Mesenchymal stem cell (in vitro differentiated cells and primary cell): ENCODE measurements around the gene TNFRSF8.

Experiments used
- DNase-seq: peaks from one replicate; pipeline ENCODE4 v3.0.0-alpha.2; 2013
- H2AFZ ChIP-seq: one replicate; pipeline ENCODE4 v1.6.1; 2013; ENCODE audit warnings: low read depth, mild to moderate bottlenecking, control low read depth, inconsistent platforms, low read length, moderate library complexity
- H2AK5ac ChIP-seq: 2 replicates; pipeline ENCODE4 v1.6.1; 2013; ENCODE audit warnings: low read length, moderate library complexity, mild to moderate bottlenecking, inconsistent platforms; ENCODE audit not compliant: severe bottlenecking
- H2BK120ac ChIP-seq: one replicate; pipeline ENCODE4 v1.6.1; 2013; ENCODE audit warnings: low read depth, mild to moderate bottlenecking, inconsistent platforms, low read length, moderate library complexity
- H2BK12ac ChIP-seq, 2 experiments: one replicate each; pipeline ENCODE4 v1.6.1; 2013; ENCODE audit warnings: inconsistent platforms in 2 of 2, low read length in 2 of 2, mild to moderate bottlenecking in 2 of 2, moderate library complexity in 2 of 2, control low read depth in 1 of 2
- H2BK15ac ChIP-seq: one replicate; pipeline ENCODE4 v1.6.1; 2013; ENCODE audit warnings: mild to moderate bottlenecking, low read depth, inconsistent platforms; ENCODE audit not compliant: poor library complexity, severe bottlenecking
- H2BK5ac ChIP-seq: 2 replicates; pipeline ENCODE4 v1.6.1; 2013; ENCODE audit warnings: low read depth, mild to moderate bottlenecking, low read length, control low read depth, inconsistent platforms; ENCODE audit not compliant: poor library complexity, severe bottlenecking
- H3K14ac ChIP-seq, 2 experiments: one replicate each; pipeline ENCODE4 v1.6.1; 2013; ENCODE audit warnings: inconsistent platforms in 2 of 2, low read length in 2 of 2, control low read depth in 1 of 2, mild to moderate bottlenecking in 1 of 2, moderate library complexity in 1 of 2
- H3K18ac ChIP-seq, 2 experiments: one replicate each; pipeline ENCODE4 v1.6.1; 2013; ENCODE audit warnings: inconsistent platforms in 2 of 2, low read length in 2 of 2, control low read depth in 1 of 2, low read depth in 1 of 2, mild to moderate bottlenecking in 1 of 2
- H3K23ac ChIP-seq, 2 experiments: one replicate each; pipeline ENCODE4 v1.6.1; 2013; ENCODE audit warnings: inconsistent platforms in 2 of 2, low read length in 2 of 2, mild to moderate bottlenecking in 2 of 2, moderate library complexity in 2 of 2, control low read depth in 1 of 2
- H3K27ac ChIP-seq: 2 replicates; pipeline ENCODE4 v1.5.1; 2013; ENCODE audit warnings: mild to moderate bottlenecking, moderate library complexity, low read length, control low read depth, inconsistent platforms; ENCODE audit not compliant: poor library complexity, severe bottlenecking
- H3K27me3 ChIP-seq, 2 experiments: 2 replicates each; pipeline versions ENCODE4 v1.6.1 to v1.7.0; 2013; ENCODE audit warnings: low read length in 2 of 2, mild to moderate bottlenecking in 2 of 2, moderate library complexity in 2 of 2, control low read depth in 1 of 2, inconsistent platforms in 1 of 2; ENCODE audit not compliant: control insufficient read depth in 1 of 2, insufficient read depth in 1 of 2
- H3K36me3 ChIP-seq, 2 experiments: 2 replicates each; pipeline versions ENCODE4 v1.6.1 to v1.7.0; 2013; ENCODE audit warnings: low read length in 2 of 2, control low read depth in 1 of 2, inconsistent platforms in 1 of 2, low read depth in 1 of 2, mild to moderate bottlenecking in 1 of 2; ENCODE audit not compliant: insufficient read depth in 2 of 2, control insufficient read depth in 1 of 2
- H3K4ac ChIP-seq, 2 experiments: one replicate each; pipeline ENCODE4 v1.6.1; 2013; ENCODE audit warnings: inconsistent platforms in 2 of 2, low read length in 2 of 2, mild to moderate bottlenecking in 2 of 2, moderate library complexity in 2 of 2, control low read depth in 1 of 2, low read depth in 1 of 2
- H3K4me1 ChIP-seq: 2 replicates; pipeline ENCODE4 v1.6.1; 2013; ENCODE audit warnings: low read depth, low read length, control low read depth; ENCODE audit not compliant: control insufficient read depth, insufficient read depth
- H3K4me2 ChIP-seq: 2 replicates; pipeline ENCODE4 v1.6.1; 2013; ENCODE audit warnings: low read length, mild to moderate bottlenecking, inconsistent platforms; ENCODE audit not compliant: poor library complexity, severe bottlenecking
- H3K4me3 ChIP-seq, 2 experiments: 2 replicates each; pipeline versions ENCODE4 v1.5.1 to v1.7.0; 2013; ENCODE audit warnings: low read length in 2 of 2, mild to moderate bottlenecking in 2 of 2, control low read depth in 1 of 2, low read depth in 1 of 2; ENCODE audit not compliant: insufficient read depth in 1 of 2
- H3K79me1 ChIP-seq: replicated peaks from 2 replicates; pipeline ENCODE4 v1.6.1; 2013; ENCODE audit warnings: mild to moderate bottlenecking, control low read depth, low read length, inconsistent platforms; ENCODE audit not compliant: poor library complexity, severe bottlenecking
- H3K9ac ChIP-seq: 2 replicates; pipeline ENCODE4 v1.7.0; 2013; ENCODE audit warnings: mild to moderate bottlenecking, low read length, moderate library complexity
- H3K9me3 ChIP-seq: 2 replicates; pipeline ENCODE4 v1.7.0; 2013; ENCODE audit warnings: mild to moderate bottlenecking, low read length; ENCODE audit not compliant: control insufficient read depth
- H4K8ac ChIP-seq: one replicate; pipeline ENCODE4 v1.6.1; 2013; ENCODE audit warnings: inconsistent platforms, mild to moderate bottlenecking, low read length, moderate library complexity
- H4K91ac ChIP-seq: one replicate; pipeline ENCODE4 v1.6.1; 2013; ENCODE audit warnings: mild to moderate bottlenecking, low read length, inconsistent platforms
- WGBS: methylation state at CpG from one replicate; pipeline ENCODE4 v1.1.7; 2013; ENCODE audit warnings: mixed read lengths; 5-methylcytosine and 5-hydroxymethylcytosine counted together

TNFRSF8 gene

DNA sequence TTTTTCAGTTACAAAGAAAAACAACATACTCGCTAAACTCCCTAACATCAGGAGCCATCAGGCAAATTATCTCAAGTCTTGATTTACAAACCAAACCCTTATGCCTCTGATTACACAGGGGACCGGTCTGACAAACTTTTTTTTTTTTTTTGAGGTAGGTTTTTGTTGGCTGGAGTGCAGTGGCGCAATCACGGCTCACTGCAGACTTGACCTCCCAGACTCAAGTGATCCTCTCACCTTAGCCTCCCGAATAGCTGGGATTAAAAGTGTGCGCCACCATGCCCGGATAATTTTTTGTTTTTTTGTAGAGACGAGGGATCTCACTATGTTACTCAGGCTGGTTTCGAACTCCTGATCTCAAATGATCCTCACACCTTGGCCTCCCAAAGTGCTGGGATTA is 47.6 kb upstream of the TNFRSF8 start:
- no peak overlapping the region for H3K14ac ChIP-seq
- WGBS = 93% methylated on average over 8 of the region's 9 CpGs
- no peak overlapping the region for H2BK5ac ChIP-seq
- H2BK120ac ChIP-seq = no peak overlapping the region
- H3K4me3 ChIP-seq = no peak overlapping the region
- peaks cover 12% of the 10 kb centered on the region for H3K79me1 ChIP-seq
- H2BK15ac ChIP-seq = no peak overlapping the region
- H3K27me3 ChIP-seq = no peaks in the 10 kb centered on the region
- no peaks in the 10 kb centered on the region for H3K9me3 ChIP-seq
- peaks cover 10% of the 10 kb centered on the region for H3K4me1 ChIP-seq
- no peak overlapping the region for H3K27ac ChIP-seq
- peaks cover 25 to 28% of the 10 kb centered on the region in 2 experiments for H3K36me3 ChIP-seq
- H3K4ac ChIP-seq = no peak overlapping the region
- no peak overlapping the region for H2AFZ ChIP-seq
- no peak overlapping the region for H3K9ac ChIP-seq
- no peak overlapping the region for H2AK5ac ChIP-seq
- no peak overlapping the region for H4K8ac ChIP-seq
- DNase-seq = no peak
- no peak overlapping the region for H3K18ac ChIP-seq
- H3K4me2 ChIP-seq = no peak overlapping the region
- no peak overlapping the region for H2BK12ac ChIP-seq
- no peak overlapping the region for H4K91ac ChIP-seq
- H3K23ac ChIP-seq = no peak overlapping the region

GRCh38 chr1:12016182-12016581 is 46.9 kb upstream of the TNFRSF8 start:
- Histone ChIP-seq H3K79me1 (peaks cover 11% of the 10 kb centered on the region), H3K9me3 (no peaks in the 10 kb centered on the region), H3K14ac (no peak overlapping the region), H3K23ac (no peak overlapping the region), H3K36me3 (peaks cover 18 to 21% of the 10 kb centered on the region in 2 experiments), H3K4ac (no peak overlapping the region), H3K4me1 (peaks cover 13% of the 10 kb centered on the region), H3K27ac (no peak overlapping the region), H3K4me3 (no peak overlapping the region), H2BK5ac (no peak overlapping the region), H2BK120ac (no peak overlapping the region), H3K18ac (no peak overlapping the region), H3K27me3 (no peaks in the 10 kb centered on the region), H2AK5ac (no peak overlapping the region), H2BK15ac (no peak overlapping the region), H2AFZ (no peak overlapping the region), H4K8ac (no peak overlapping the region), H3K9ac (no peak overlapping the region), H2BK12ac (no peak overlapping the region), H3K4me2 (no peak overlapping the region), H4K91ac (no peak overlapping the region)
- no peak for DNase-seq
- WGBS = 96% methylated on average over 3 of the region's 3 CpGs

GRCh38 chr1:12019858-12020509 is 43.1 kb upstream of the TNFRSF8 start:
- H3K9me3 ChIP-seq = no peaks in the 10 kb centered on the region
- H2AFZ ChIP-seq = peak overlapping the region; percentile 63
- peak overlapping the region; percentile 66 to 77 for H2BK12ac ChIP-seq
- peak overlapping the region; percentile 90 for H3K9ac ChIP-seq
- H3K27ac ChIP-seq = peak overlapping the region; percentile 1
- H3K18ac ChIP-seq = peak overlapping the region; percentile 75 to 84
- no peak overlapping the region for H2BK5ac ChIP-seq
- DNase-seq = peak; percentile 38
- H2BK15ac ChIP-seq = peak overlapping the region; percentile 67
- H3K36me3 ChIP-seq = peaks cover 21 to 26% of the 10 kb centered on the region in 2 experiments
- H3K23ac ChIP-seq = peak overlapping the region in 1 of 2 experiments; percentile 77
- H3K27me3 ChIP-seq = no peaks in the 10 kb centered on the region
- H3K14ac ChIP-seq = no peak overlapping the region
- H3K4me3 ChIP-seq = peak overlapping the region; percentile 70 to 94
- H2AK5ac ChIP-seq = no peak overlapping the region
- H4K91ac ChIP-seq = peak overlapping the region; percentile 75
- H2BK120ac ChIP-seq = peak overlapping the region; percentile 19
- peak overlapping the region; percentile 93 for H3K4me2 ChIP-seq
- H3K4ac ChIP-seq = peak overlapping the region; percentile 1 to 64
- peak overlapping the region; percentile 75 for H4K8ac ChIP-seq
- 11% methylated on average over 11 of the region's 12 CpGs for WGBS
- peaks cover 7% of the 10 kb centered on the region for H3K4me1 ChIP-seq
- H3K79me1 ChIP-seq = peaks cover 25% of the 10 kb centered on the region

DNA sequence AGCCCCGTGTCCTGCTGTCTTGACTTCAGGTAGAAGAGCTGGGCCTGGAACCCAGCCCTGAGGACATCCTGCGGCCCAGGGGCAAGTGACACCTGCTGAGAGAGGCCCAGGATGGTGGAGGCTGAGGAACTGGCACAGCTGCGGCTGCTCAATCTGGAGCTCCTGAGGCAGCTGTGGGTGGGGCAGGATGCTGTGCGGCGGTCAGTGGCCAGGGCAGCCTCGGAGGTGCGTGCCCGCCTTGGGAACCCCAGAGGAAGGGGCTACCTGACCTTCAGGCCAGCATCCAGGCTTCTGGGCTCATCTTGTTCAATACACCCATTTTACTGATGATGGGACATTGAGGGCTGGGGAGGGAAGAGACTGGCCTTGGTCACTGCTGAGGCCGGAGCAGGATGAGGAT is 41.5 kb upstream of the TNFRSF8 start:
- H3K36me3 ChIP-seq = peaks cover 34 to 40% of the 10 kb centered on the region in 2 experiments
- peaks cover 32% of the 10 kb centered on the region for H3K79me1 ChIP-seq
- WGBS = 98% methylated on average over 8 of the region's 9 CpGs
- no peak overlapping the region for H3K18ac ChIP-seq
- H3K14ac ChIP-seq = no peak overlapping the region
- H2AFZ ChIP-seq = no peak overlapping the region
- H3K4me3 ChIP-seq = no peak overlapping the region
- H4K8ac ChIP-seq = no peak overlapping the region
- no peak overlapping the region for H2AK5ac ChIP-seq
- no peak overlapping the region for H2BK12ac ChIP-seq
- H2BK5ac ChIP-seq = no peak overlapping the region
- H3K27me3 ChIP-seq = no peaks in the 10 kb centered on the region
- no peak overlapping the region for H2BK15ac ChIP-seq
- no peak overlapping the region for H2BK120ac ChIP-seq
- no peaks in the 10 kb centered on the region for H3K9me3 ChIP-seq
- DNase-seq = no peak
- peaks cover 7% of the 10 kb centered on the region for H3K4me1 ChIP-seq
- no peak overlapping the region for H3K4ac ChIP-seq
- H3K9ac ChIP-seq = no peak overlapping the region
- H4K91ac ChIP-seq = no peak overlapping the region
- H3K4me2 ChIP-seq = no peak overlapping the region
- H3K23ac ChIP-seq = no peak overlapping the region
- H3K27ac ChIP-seq = no peak overlapping the region
